GM19455 (cell line): ENCODE results near the gene PEPD.

Experiments
- ATAC-seq: cut with Tn5 transposase; IDR thresholded peaks from one replicate; pipeline ENCODE4 v1.9.1; 2021; ENCODE audit not compliant: unreplicated experiment

PEPD gene

DNA sequence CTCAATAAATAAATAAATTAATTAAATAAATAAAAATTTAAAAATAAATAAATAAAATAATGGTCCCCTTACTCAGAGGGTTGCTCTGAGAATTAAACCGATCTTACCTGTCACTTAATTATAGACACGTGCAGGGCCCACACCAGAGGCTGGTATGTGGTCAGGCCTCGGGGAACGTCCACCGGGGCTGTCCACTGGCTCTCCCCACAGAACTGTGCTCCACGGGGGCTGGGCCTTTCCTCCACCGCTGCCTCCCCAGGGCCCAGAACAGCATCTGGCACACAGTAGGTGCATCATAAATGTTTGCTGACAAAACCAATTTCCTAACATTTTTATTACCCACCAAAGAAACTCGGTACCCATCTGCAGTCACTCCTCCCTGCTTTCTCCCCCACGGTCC, 78.9 kb downstream of the PEPD start:
- ATAC-seq: no peak

DNA sequence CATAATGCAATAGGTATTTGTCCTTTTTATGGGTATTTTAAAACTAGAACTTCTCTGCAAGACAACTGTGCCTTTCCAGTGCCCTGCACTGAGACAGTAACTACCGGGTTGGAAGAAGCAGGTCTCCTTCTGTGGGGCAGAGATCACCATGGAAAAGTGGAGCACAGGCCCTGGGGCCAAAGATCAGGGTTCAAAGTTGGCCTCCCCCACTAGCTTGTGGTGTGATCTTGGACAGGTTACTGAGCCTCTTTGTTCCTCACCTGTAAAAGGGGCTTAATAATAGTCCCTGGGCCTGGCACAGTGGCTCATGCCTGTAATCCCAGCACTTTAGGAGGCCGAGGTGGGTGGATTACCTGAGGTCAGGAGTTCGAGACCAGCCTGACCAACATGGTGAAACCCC, 79.8 kb downstream of the PEPD start:
- no peak for ATAC-seq

DNA sequence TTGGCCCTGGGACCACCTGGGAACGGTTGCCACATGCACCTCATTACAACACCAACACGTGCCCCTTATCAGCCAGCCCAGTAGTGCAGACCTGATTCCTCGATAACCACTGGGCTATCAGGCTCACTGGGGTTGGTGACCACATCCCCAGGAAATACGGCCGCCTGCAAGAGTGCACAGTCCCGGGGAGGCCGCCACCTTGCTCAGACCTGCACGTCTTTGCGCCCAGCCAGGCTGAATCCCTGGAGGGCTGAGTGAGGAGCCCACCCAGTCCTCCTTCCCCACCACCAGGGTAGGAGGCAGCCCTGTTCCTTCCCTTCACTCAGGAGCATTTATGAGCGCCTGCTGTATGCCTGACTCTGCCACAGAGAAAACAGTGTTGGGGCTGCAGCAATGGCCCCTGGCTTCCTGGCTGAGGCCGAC, 80.3 kb downstream of the PEPD start:
- ATAC-seq: no peak

DNA sequence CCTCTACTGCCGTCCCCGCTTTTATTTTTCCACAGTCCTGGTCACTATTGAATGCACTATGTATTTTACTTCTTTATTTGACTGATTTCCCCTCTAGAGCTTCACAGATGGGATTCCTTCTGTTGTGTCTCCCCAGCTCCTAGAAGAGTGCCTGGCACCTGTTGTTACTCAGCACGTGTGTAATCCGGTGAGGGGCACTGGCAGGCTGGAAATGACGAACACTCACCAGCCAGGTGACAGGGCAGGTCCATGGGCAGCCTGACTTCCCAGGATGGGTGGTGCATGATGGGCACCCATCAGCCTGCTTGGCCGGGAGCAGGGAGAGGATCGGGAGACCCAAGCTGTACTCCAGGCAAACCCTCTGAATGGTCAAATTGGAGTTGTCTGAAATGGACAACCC, 80.9 kb downstream of the PEPD start:
- ATAC-seq: no peak

DNA sequence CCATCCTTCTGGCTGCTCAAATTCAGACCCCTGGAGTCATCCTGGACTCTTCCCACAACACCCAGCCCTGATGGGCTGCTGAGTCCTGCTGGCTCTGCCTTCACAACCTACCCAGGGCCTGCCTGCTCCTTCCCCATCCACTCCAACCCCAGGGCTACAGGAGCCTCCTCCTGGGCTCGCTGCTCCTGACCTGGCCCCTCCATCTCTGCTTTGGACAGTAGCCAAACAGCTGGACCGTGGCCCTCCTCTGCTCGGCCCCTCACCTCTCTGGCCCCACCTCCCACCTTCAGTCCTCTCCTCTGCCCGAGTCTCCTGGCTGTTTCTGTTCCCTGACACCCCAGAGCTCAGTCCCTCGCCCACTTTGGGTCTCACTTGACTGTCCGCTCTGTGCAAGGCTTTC, 81.3 kb downstream of the PEPD start:
- ATAC-seq: no peak

DNA sequence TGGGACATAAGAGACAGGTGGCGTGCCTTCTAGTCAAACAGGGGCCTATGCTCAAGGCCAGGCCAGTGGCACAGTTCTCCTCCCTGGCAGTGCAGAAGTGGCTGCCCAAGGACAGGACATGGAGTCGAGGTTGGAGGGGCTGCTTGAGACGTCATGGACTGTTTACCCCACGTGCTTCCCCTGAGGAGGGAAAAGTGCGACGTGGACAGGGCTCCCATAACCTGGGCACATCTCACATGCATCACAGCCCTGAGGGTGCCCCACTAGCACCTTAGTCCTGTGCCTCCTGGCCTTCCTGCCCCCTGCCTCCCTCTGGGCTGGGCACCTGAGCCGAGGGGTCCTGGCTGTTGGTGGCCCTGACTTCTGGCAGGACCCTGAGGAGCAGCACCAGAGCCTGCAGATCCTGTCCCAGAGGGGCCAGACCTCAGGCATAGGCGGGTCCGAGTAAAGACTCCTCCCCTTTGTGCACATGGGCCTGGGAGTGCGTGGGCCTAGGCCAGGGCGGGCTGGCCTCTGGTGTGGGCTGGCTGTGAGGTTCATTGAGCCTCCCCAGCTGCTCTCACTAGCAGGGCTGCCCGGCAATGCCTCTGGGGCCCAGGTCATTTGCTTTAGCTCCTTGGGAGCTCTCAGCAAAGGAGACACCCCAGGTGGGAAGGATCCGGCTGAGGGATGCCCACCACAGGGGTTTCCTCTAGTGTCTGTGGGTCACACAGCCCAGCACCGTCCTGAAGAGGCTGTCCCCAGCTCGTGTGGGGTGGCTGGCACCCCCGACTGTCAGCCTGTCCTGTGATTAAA, 82.4 kb downstream of the PEPD start:
- no peak for ATAC-seq

DNA sequence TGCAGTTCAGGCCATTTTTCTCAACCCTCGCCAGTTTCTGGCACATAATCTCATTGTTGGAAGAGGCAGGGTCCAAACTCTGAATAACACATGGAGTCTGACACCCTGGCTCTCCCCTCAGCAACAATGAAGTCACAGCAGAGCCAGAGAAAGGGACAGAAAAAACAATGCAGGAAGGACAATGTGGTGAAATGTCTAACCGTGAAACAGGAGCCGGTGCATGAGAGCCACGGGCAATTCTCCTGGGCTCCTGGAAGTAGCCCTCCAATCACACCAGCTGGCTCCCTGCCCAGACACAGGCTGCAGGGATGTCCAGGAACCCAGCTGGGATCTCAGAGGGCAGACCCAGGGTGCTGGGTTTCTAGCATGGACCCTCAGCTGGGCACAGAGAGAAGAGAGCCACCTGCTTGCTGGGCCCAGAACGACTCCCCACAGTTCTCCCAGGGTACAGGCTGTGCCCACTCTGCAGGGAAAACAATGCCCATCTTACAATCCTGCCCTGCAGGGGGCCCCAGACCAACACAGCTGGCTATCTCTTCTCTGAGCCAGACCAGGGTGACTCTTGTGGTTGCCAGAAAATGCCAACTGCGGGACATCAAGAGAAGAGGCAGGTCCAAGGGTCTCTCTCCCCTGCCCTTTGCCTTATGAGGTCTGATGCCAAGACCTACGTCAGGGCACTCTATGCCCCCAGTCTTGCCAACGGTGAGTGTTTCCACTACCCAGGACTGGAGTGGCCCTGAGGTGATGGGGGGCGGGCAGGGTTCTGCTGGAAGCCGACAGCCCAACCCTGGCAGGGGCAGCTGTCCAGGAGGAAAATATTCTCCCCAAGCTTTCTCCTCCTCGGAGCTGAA, 83.5 kb downstream of the PEPD start:
- ATAC-seq: no peak

DNA sequence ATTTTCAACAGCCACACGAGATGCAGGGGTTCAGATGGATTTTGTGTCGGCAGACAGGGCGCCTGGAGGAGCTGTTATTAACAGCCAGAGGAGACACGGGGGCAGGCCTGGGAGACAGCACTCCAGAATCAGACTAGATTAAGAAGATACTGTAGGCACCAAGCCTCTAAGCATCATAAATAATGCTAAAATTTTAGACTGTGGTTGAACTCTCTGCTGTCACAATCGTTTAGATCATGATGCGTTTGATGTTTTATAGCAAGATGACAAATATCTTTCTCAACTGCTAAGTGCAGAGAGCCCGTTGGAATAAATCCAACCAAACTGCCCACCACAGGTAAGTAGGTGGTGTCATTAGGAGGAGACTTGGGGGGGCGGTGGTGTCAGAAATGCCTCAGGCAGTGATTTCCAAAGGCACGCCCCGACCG, 84.2 kb downstream of the PEPD start:
- no peak for ATAC-seq

DNA sequence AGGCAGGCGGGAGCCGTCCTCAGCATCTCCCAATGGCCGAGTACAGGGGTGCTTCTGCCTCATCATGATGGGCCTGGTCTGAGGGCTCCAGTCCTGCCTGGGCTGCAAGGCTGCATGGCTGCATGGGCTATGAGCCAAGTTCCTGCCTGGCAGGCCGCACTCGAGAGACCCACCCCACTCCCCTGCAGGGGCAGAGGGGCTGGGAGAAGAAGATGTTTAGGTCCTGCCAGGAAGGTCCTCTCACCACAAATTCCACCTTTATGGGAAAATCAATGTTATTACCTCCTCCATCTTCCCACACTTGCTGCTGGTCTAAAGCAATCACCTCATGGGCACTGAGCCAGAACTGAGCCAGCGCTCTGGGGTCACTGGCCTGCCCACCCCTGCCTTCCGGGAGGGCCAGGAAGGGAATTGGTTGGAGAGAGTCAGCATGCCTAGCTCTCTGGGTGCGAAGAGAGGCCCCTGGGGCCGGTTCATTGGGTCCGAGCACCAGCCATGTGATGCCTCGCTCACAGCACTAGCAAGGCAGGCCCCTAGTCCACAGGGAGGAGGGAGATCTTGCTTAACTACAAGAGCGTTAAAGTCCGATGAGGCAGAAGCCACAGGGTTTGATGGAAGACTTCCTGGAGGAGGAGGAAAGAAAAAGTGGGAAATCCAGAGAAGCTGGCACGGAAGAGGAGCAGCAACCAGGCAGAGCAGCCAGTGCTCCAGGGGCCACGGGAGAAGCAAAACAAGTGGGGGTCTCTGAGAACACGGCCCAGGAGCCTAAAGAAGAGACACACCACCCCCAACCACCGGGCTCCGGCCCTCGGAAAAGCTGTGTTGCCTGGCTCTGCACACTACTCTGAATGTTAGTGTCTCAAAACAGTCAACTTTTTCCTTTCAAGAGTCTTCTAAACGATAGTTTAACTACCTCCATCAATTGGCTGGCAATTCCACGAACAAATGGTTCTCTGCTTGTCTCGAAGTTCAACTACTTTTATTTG, 84.9 kb downstream of the PEPD start:
- no peak for ATAC-seq

DNA sequence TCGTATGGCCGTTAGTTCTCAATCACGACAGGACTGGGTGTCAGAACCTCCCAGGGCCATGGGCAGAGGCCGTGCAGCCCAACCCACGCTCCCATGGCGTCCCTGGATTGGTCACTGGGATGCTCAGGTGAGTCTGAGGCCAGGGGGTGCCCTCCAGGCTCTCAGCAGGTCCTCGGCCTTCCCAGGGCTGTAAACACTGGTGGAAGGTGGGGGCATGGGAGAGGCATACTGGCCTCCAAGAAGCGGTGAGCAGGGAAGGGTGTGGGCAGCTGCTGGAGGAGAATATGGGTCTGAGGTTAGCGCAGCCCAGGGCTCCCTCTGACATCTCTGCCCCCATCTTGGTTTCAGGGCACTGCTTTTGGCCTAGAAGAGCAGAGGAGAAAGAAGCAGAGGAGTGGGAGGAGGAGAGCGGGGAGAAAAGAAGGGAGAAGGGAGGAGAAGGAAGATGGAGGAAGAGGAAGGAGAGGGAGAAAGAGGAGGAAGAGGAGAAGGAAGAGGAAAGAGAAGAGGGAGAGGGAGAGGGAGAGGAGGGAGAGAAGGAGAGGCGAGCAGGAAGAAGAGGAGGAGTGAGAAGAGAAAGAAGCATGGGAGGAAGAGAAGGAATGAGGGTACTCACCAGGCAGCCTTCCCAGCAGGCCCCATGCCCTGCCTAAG, 85.8 kb downstream of the PEPD start:
- ATAC-seq: no peak

DNA sequence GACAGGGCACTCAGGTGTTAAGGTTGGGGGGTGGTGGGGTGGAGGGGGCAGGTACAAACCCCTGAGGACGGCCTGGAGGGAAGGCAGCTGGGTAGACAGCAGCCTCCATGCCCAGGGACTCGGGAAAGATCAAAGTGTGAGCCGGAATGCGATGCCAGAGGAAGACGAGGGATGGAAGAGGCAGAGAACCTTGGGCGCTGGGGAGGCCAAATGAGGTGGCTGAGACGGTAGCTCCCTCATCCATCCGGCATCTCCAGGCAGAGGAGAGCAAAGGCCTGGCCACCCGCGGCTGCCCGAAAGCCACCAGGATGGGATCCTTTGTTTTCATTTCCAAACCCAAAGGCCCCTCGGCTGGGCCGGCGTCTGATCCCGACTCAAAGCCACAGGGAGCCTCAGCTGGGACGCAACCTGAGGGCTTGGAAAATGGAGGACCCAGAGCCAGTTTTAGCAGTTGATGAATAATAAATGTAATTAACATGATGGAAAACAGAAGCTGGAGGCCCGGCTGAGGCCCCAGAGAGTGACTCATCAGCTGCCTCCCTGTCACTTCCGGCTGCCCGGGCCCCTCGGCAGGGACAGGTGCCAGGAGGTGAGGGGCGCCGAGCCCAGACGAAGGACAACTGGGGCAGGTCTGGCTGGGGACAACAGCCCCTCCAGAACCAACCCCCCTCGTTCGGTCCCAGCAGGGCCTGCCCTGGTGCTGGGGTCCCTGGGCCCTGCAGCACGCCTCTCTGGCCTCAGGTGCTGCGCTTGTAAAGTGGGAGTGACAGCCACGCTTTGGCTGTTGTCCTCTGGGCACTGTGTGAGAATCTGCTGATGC, 86.5 kb downstream of the PEPD start:
- no peak for ATAC-seq

DNA sequence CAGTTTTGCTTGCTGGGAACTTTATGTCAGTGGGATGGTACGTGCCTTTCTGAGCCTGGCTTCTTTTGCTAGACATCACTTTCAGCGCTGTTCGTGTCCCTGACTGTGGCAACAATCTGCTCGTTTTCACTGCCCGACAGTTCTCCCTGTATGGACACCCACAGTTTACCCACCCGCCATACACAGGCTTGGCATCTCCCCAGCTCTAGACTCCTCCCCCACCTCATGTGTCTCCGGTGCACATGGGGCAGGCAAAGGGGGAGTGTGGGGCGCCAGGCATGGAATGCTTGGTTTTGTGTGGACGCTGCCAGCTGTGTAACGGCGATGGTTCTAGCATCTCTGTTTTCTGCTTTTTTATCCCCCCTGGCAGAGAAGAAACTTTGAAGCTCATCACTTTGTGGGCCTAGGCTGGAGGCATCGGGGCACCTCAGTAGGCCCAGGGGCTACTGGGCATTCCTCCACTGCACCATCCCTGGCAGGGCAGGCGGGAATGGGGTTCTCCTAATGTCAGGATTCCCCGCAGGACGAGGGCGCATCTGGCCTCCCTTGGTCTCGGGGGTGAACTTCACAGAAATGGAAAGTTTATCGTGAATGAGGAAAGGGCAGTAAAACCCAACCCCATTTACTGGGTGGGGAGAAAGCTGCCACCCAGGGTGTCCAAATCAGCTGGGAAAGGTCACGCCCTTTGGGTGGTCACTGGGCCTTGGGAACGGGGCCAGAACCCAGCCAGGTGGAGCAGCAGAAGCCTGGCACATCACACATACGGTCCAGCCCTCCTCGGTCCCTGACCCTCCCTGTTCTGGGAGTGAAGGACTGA, 87.3 kb downstream of the PEPD start:
- no peak for ATAC-seq

DNA sequence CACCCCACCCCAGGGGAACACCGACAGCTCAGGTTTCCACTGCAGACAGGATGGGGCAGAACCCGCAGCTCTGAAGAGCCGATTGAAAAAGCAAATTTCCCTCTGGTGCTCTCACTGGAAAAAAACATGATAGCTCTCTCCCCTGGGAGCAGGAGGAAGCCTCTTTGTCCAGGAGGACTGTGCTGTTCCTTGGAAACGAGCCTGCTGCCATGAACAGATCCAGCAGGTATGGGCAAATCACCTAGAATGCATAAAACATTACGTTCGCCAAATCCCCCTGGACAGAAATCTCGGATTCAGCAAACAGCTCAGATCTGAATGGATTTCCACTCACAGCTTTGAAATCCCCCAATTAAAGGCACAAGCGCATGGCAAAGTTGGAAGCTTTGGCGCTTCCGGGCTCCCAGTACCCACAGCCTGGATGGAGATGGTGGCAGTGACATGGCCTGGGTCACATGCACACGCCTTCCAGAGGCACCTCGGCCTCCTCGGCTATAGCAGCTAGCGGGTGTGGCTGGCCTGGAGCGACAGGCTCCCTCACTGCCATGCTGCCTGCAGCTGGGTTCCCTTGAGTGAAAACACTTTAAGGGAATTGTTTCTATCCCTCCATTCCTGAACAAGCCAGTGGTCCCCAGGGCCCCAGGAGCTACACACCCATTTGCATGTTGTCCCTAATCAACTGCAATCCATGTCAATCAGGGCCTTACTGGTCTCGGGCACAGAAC, 89.0 kb downstream of the PEPD start:
- no peak for ATAC-seq

DNA sequence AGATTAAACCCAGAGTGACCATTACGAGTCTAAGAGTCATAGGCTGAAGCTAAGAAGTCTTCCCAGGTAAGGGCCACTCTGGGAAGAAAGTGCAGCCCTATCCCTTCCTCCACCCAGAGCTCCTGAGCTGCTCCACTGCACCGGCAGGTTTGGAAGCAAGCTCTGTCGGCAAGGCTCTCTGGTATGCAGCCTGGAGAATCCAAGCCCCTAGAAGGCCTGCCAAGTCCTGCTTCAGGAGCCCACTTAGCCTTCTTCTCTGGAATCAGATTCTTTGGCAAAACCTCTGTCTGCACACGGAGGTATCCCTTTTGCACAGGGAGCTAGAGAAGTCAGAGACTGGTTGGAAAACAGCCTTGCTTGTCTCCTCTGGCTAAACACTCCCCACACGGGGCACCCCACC, 89.6 kb downstream of the PEPD start:
- ATAC-seq: no peak

DNA sequence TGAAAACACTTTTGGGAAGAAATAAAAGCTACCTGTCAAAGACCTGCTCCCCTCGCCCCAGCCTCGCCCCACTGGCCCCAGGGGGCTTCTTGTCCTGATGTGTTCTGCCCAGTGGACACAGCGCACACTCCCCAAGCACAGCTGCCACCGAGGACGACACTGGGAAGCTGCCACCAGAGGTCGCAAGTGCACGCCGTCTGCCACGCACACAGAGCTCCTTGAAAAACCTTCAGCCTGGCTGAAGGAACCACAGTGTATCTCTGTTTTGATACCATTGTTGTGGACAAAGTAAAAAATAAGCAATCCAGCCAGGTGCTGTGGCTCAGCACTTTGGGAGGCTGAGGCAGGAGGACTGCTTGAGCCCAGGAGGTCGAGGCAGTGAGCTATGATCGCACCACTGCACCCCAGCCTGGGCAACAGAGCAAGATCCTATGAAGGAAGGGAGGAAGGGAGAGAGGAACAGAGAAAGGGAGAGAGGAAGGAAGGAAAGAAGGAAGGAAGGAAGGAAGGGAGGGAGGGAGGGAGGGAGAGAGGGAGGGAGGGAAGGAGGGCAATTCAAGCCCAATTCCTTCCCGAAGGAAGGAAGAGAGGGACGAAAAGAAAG, 90.8 kb downstream of the PEPD start:
- ATAC-seq: no peak

DNA sequence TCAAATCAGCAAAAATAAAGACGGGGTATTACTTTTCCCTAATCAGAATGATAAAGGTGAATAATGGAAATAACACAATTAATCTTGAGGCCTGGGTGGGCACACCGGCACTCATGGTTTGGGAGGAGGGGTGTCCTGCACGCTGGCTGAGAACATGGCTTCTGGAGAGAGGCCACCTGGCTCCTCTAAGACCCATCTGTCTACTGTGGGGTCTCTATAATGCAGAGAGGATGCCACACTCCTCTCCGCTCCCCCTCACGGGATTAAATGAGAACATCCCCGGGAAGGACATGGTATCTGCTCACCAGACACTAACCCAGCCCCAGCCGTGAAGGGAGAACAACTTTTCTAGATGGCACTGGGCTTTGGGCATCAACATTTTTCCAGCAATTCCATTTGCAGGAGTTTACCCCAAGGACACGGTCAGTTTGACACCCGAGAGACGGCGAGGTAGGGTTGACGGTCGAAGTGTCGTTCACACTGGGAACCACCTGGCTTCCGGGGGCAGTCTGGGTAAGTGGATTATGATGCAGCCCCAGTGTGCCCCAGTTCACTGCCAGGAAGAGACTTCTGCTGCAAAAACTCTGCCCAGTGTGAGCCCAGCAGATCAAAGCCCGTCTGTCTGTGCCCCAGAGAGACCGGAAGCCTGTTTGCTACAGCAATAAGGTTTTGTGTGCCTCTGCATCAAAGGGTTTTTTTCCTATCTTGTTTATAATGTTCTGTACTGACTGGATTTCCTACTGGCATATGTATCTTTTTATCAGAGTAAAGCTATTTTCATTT, 91.5 kb downstream of the PEPD start:
- ATAC-seq: no peak

DNA sequence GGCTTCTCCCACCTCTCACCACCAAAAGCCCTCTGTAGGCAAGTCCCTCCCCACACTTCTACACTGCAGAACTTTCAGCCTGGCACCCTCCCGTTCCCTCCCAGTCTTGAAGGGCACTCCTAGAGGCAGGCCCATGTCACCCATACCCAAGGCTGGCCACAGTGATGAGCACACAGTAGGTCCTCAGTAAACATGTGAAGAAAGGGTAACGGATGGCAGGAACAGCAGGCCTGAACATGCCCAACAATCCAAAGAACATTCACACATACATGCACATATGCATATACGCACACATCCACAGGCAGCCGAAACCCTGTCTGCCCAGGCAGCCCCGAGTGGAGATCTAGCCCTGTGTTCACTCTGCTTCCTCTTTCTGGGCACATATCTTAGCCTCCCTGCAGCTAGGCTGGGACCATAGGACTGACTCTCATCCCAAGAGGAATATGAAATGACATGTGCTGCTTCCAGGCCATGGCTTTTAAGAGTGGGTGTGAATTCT, 92.9 kb downstream of the PEPD start:
- no peak for ATAC-seq
